Left cardiac atrium (tissue), 4 donors: Measurements from ENCODE around the gene KLHL21. TPM values are rescaled to one million over a fixed set of nuclear protein-coding genes. Genes with fewer than 3 reads are reported as not detected.
A peak's percentile ranks its signal among the peaks of the same experiment; 100 is the strongest.

ENCODE experiments used
- ATAC-seq, 2 donors: fragments of 200-7000 bp; cut with Tn5 transposase; one replicate each; pipeline ENCODE4 v1.9.1; 2020; ENCODE audit warnings: mild to moderate bottlenecking in 2 of 2, moderate library complexity in 2 of 2
- DNase-seq: peaks from one replicate; pipeline ENCODE4 v3.0.0-alpha.2; 2020
- intact Hi-C, 2 donors: fragments of 100-400 bp; cut with DNase I; formaldehyde crosslinking; loops; one replicate each; pipeline versions ENCODE4 v1.14.1 to v1.15.1; 2022 to 2023
- total RNA-seq, 2 donors: library from RNA; stranded (reverse); fragmentation: NEBNext Ultra II Directional; extraction: Animal tissue kit (Norgen Biotek cat#: 25700); gene quantifications; one replicate each; pipeline ENCODE4 v1.2.1, GENCODE V29; 2021
- donor health status: DM: no; HTN: yes; CAD: no.
- donor health status: DM: no; HTN: yes; CAD: no; lungs with severe emphysema.
- donor health status: DM: yes; HTN: yes; CAD: no.
- donor health status: Dilated cardiomyopathy.

Gene KLHL21
- total RNA-seq, 2 donors from 2014 or later, result 43.9 to 75.8 TPM

- intact Hi-C loops, result no loop called here
- ATAC-seq (no peak), DNase-seq (no peak)
Observed at GRCh38 chr1:6588893-6589520, 13.7 kb downstream of the KLHL21 start.

GRCh38 chr1:6588128-6588892 is 14.4 kb downstream of the KLHL21 start:
- ATAC-seq (no peak), DNase-seq (no peak)
- intact Hi-C loops, result no loop called here

DNA sequence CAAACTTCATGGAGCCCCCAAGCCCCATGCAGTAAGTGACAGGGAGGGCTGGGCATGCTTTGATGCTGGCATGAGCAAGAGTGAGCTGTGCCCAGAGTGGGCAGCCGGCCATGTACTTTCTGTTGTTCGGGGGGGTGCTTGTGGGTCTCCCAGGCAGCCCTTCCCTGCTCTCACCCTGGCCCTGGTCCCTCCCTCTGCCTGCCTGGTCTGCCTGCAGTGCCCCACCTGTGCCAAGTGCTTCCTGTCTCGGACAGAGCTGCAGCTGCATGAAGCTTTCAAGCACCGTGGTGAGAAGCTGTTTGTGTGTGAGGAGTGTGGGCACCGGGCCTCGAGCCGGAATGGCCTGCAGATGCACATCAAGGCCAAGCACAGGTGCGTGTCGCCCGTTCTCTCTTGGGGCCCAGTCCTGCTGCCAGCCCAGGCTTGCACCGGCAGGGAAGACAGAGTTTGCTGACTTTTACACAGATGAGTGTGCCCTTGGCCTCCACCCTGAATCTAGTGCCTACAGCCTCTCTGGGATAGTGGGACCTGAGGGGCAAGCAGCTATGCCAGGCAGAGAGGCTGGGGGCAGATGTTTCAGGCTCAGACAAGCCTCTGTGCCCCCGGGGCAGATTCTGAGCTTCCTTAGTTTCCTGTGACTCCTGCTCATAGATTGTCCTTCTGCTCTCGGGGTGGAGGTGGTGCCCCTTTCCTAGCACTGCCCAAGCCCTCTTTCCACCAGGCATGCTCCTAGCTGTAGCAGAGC is 15.2 kb downstream of the KLHL21 start:
- ATAC-seq, result peak; percentile 71 to 82

GRCh38 chr1:6586404-6586816 is 16.3 kb downstream of the KLHL21 start:
- DNase-seq, result no peak
- ATAC-seq, result peak in 1 of 2 donors; percentile 4
- intact Hi-C loops, result no loop called here

More for the DNA sequence above, 15.2 kb downstream of the KLHL21 start:
- peak; percentile 65 for DNase-seq
- intact Hi-C loops, result no loop called here

DNA sequence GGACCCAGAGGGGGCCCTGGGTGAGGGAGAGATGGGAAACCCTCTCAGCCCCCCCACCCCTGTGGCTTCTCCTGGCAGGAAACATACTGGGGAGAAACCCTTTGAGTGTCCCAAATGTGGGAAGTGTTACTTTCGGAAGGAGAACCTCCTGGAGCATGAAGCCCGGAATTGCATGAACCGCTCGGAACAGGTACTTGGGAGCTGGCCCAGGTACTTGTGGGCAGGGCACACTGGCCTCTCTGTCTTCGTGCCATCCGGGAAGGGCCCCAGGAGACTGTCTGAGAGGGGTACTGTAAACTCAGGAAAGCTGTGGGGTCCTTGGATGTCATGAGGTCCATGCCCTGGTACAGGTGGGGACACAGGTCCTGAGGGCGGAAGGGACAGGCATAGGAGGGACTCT is 16.8 kb downstream of the KLHL21 start:
- intact Hi-C loops, result no loop called here
- ATAC-seq (no peak), DNase-seq (no peak)

- DNase-seq (no peak), ATAC-seq (no peak)
- intact Hi-C loops, result no loop called here
Observed at GRCh38 chr1:6585081-6585722, 17.5 kb downstream of the KLHL21 start.

GRCh38 chr1:6584126-6585080 is 18.3 kb downstream of the KLHL21 start:
- intact Hi-C loops, result loop anchor here in 1 of 2 donors (5.0 kb wide), 1 partner anchor 43 kb away; no protein-coding TSS in a partner anchor
- ATAC-seq (no peak), DNase-seq (no peak)

GRCh38 chr1:6582370-6582769 is 20.3 kb downstream of the KLHL21 start:
- ATAC-seq, result no peak
- intact Hi-C loops, result loop anchor here in 1 of 2 donors (5.0 kb wide), 1 partner anchor 45 kb away; no protein-coding TSS in a partner anchor

GRCh38 chr1:6581561-6582305 is 20.9 kb downstream of the KLHL21 start:
- DNase-seq (no peak), ATAC-seq (no peak)
- intact Hi-C loops, result loop anchor here in 1 of 2 donors (5.0 kb wide), 1 partner anchor 46 kb away; no protein-coding TSS in a partner anchor

More at GRCh38 chr1:6582370-6582769, 20.3 kb downstream of the KLHL21 start:
- DNase-seq, result no peak

GRCh38 chr1:6580593-6581409 is 21.9 kb downstream of the KLHL21 start:
- ATAC-seq, result peak in 1 of 2 donors; percentile 0
- no peak for DNase-seq
- intact Hi-C loops, result loop anchor here in 1 of 2 donors (5.0 kb wide), 1 partner anchor 46 kb away; no protein-coding TSS in a partner anchor

- intact Hi-C loops, result loop anchor here in 1 of 2 donors (5.0 kb wide), 1 partner anchor 47 kb away; no protein-coding TSS in a partner anchor
- DNase-seq (no peak), ATAC-seq (peak; percentile 6 to 40)
Observed at GRCh38 chr1:6580119-6580592, 22.5 kb downstream of the KLHL21 start.

GRCh38 chr1:6579374-6580118 is 23.1 kb downstream of the KLHL21 start, which contains the start of gene ZBTB48:
TSS of gene ZBTB48 (plus strand) at chr1:6579994. CDS start at chr1:6580610, 616 bp downstream.
- DNase-seq (peak; percentile 100), ATAC-seq (peak; percentile 98 to 99)
- intact Hi-C loops, result loop anchor here (2.0 to 5.0 kb wide), 2 partner anchors 25 to 48 kb away; partner anchors contain the start of genes NOL9 (in 1 of the 2) and TAS1R1 (in 1 of the 2)

- DNase-seq, result no peak
- ATAC-seq, result no peak
- intact Hi-C loops, result loop anchor here in 1 of 2 donors (2.0 kb wide), 1 partner anchor 24 kb away; the partner anchor contains the start of genes NOL9 and TAS1R1
Observed at GRCh38 chr1:6578624-6579373, 23.9 kb downstream of the KLHL21 start.

DNA sequence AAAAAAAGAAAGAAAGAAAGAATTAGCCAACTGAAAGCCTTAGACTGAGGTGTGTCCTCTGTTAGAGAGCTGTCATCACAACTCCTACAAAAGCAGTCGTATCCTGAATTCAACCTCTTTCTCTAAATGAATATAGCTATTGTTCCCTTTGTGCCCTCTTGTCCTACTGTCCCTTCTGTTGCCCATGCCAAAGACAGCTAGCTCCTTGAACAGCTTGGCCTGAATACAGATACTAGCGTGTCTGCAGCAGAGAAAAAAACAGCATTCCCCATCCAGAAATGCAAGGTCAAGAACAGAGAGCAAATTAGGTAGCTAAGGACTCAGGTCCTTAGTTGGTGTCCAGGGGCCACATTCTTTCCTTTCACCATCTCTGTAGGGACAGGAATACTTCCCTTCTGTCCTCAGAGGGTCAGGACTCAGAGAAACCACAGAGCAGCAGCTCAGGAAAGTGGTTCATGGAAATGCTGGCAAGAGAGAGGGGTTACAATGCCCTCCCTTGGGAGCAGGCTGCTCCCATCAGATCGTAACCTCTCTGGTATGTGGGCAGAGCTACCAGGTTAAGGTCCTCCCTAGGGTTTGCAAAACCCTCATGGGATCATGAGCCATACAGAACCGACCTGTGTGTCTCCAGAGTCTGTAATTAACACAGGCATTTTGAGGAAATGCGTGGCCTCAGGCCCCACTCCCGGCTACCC is 24.7 kb downstream of the KLHL21 start:
- intact Hi-C loops, result loop anchor here in 1 of 2 donors (2.0 kb wide), 1 partner anchor 23 kb away; the partner anchor contains the start of genes NOL9 and TAS1R1
- ATAC-seq (no peak), DNase-seq (no peak)
